ENCODE data around the gene CXCR2.
"Not testable (repeated sequence)": the region's sequence is repeated elsewhere in the genome, so short reads cannot be mapped to it uniquely, and the experiment has no call there.

DNA sequence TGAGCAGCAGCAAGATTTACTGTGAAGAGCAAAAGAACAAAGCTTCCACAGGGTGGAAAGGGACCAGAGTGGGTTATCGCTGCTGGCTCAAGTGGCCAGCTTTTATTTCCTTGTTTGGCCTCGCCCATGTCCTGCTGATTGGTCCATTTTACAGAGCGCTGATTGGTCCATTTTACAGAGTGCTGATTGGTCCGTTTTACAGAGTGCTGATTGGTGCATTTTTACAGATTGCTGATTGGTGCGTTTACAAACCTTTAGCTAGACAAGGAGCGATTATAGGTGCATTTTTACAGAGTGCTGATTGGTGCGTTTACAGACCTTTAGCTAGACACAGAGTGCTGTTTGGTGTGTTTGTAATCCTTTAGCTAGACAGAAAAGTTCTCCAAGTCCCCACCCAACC, 17.0 kb upstream of the CXCR2 start:
- TF ChIP-seq CTCF (conservative IDR thresholded peaks at IDR 0.05; ENCODE audit: low read length); EZH2phosphoT487 (IDR thresholded peaks at IDR 0.05; ENCODE audit: borderline replicate concordance, low read depth, low read length): not testable (repeated sequence)

Measured in OCI-LY7 (cell line).